ENCODE measurements around the gene QRSL1.
"Not testable (repeated sequence)": the region's sequence is repeated elsewhere in the genome, so short reads cannot be mapped to it uniquely, and the experiment has no call there.

QRSL1 gene

GRCh38 chr6:106694343-106694742 is 65.0 kb downstream of the QRSL1 start:
- Histone ChIP-seq H3K4me1 (ENCODE audit: low read depth, poor library complexity, severe bottlenecking) (no peaks in the 10 kb centered on the region), H3K4me3 (IDR thresholded peaks at IDR 0.05; ENCODE audit: insufficient read depth, low read depth, low read length) (no peak overlapping the region), H4K20me1 (ENCODE audit: insufficient read depth) (no peaks in the 10 kb centered on the region), H3K27me3 (ENCODE audit: insufficient read depth, low read depth) (no peaks in the 10 kb centered on the region), H3K27ac (no peak overlapping the region), H2AFZ (ENCODE audit: low read depth) (no peak overlapping the region), H3K4me2 (no peak overlapping the region), H3K79me2 (ENCODE audit: insufficient read depth, low read depth) (no peaks in the 10 kb centered on the region), H3K36me3 (ENCODE audit: insufficient read depth) (no peaks in the 10 kb centered on the region), H3K9ac (no peak overlapping the region)
- no peak for TF ChIP-seq CTCF (conservative IDR thresholded peaks at IDR 0.05; ENCODE audit: low read depth, low read length)

GRCh38 chr6:106700581-106700980 is 71.2 kb downstream of the QRSL1 start:
- no peaks in the 10 kb centered on the region for H3K4me1 ChIP-seq (ENCODE audit: low read depth, poor library complexity, severe bottlenecking)
- no peak for TF ChIP-seq CTCF (conservative IDR thresholded peaks at IDR 0.05; ENCODE audit: low read depth, low read length)
- H3K36me3 ChIP-seq (ENCODE audit: insufficient read depth): no peaks in the 10 kb centered on the region
- H3K79me2 ChIP-seq (ENCODE audit: insufficient read depth, low read depth): no peaks in the 10 kb centered on the region
- no peak overlapping the region for H3K9ac ChIP-seq
- no peak overlapping the region for H3K4me2 ChIP-seq
- H3K4me3 ChIP-seq (IDR thresholded peaks at IDR 0.05; ENCODE audit: insufficient read depth, low read depth, low read length): no peak overlapping the region
- H3K27ac ChIP-seq: no peak overlapping the region
- no peaks in the 10 kb centered on the region for H4K20me1 ChIP-seq (ENCODE audit: insufficient read depth)
- H2AFZ ChIP-seq (ENCODE audit: low read depth): no peak overlapping the region
- no peaks in the 10 kb centered on the region for H3K27me3 ChIP-seq (ENCODE audit: insufficient read depth, low read depth)

GRCh38 chr6:106701201-106701600 is 71.8 kb downstream of the QRSL1 start:
- not testable (repeated sequence) for H3K27me3 ChIP-seq (ENCODE audit: insufficient read depth, low read depth); H4K20me1 ChIP-seq (ENCODE audit: insufficient read depth); H3K4me2 ChIP-seq; H2AFZ ChIP-seq (ENCODE audit: low read depth); H3K4me1 ChIP-seq (ENCODE audit: low read depth, poor library complexity, severe bottlenecking); H3K9ac ChIP-seq; H3K27ac ChIP-seq; H3K79me2 ChIP-seq (ENCODE audit: insufficient read depth, low read depth); H3K36me3 ChIP-seq (ENCODE audit: insufficient read depth); H3K4me3 ChIP-seq (IDR thresholded peaks at IDR 0.05; ENCODE audit: insufficient read depth, low read depth, low read length)

- no peak for TF ChIP-seq CTCF (conservative IDR thresholded peaks at IDR 0.05; ENCODE audit: low read depth, low read length)
- H3K4me3 ChIP-seq (IDR thresholded peaks at IDR 0.05; ENCODE audit: insufficient read depth, low read depth, low read length): no peak overlapping the region
- no peaks in the 10 kb centered on the region for H3K4me1 ChIP-seq (ENCODE audit: low read depth, poor library complexity, severe bottlenecking)
- no peaks in the 10 kb centered on the region for H3K27me3 ChIP-seq (ENCODE audit: insufficient read depth, low read depth)
- H3K4me2 ChIP-seq: no peak overlapping the region
- no peaks in the 10 kb centered on the region for H3K79me2 ChIP-seq (ENCODE audit: insufficient read depth, low read depth)
- no peak overlapping the region for H3K27ac ChIP-seq
- H2AFZ ChIP-seq (ENCODE audit: low read depth): no peak overlapping the region
- H3K36me3 ChIP-seq (ENCODE audit: insufficient read depth): no peaks in the 10 kb centered on the region
- H3K9ac ChIP-seq: no peak overlapping the region
- H4K20me1 ChIP-seq (ENCODE audit: insufficient read depth): no peaks in the 10 kb centered on the region
Measured at GRCh38 chr6:106702046-106702445, 72.7 kb downstream of the QRSL1 start.

GRCh38 chr6:106702451-106703110 is 73.2 kb downstream of the QRSL1 start:
- no peak overlapping the region for H3K4me3 ChIP-seq (IDR thresholded peaks at IDR 0.05; ENCODE audit: insufficient read depth, low read depth, low read length)

More at GRCh38 chr6:106702451-106703110, 73.2 kb downstream of the QRSL1 start:
- no peak overlapping the region for H3K9ac ChIP-seq
- H3K27me3 ChIP-seq (ENCODE audit: insufficient read depth, low read depth): no peaks in the 10 kb centered on the region
- no peak overlapping the region for H2AFZ ChIP-seq (ENCODE audit: low read depth)
- H3K4me2 ChIP-seq: no peak overlapping the region
- no peaks in the 10 kb centered on the region for H3K36me3 ChIP-seq (ENCODE audit: insufficient read depth)
- no peak overlapping the region for H3K27ac ChIP-seq
- no peak for TF ChIP-seq CTCF (conservative IDR thresholded peaks at IDR 0.05; ENCODE audit: low read depth, low read length)
- H4K20me1 ChIP-seq (ENCODE audit: insufficient read depth): no peaks in the 10 kb centered on the region
- H3K79me2 ChIP-seq (ENCODE audit: insufficient read depth, low read depth): no peaks in the 10 kb centered on the region
- H3K4me1 ChIP-seq (ENCODE audit: low read depth, poor library complexity, severe bottlenecking): no peaks in the 10 kb centered on the region
